SKM-1 treated with dmso at 0.1 percent for 144 hours (cell line): ENCODE results near the gene RTN4.

Experiments used
- DNase-seq: peaks from one replicate; lab custom pipeline; 2025; ENCODE audit not compliant: unreplicated experiment; lab: John Stamatoyannopoulos, UW

The RTN4 gene

DNA sequence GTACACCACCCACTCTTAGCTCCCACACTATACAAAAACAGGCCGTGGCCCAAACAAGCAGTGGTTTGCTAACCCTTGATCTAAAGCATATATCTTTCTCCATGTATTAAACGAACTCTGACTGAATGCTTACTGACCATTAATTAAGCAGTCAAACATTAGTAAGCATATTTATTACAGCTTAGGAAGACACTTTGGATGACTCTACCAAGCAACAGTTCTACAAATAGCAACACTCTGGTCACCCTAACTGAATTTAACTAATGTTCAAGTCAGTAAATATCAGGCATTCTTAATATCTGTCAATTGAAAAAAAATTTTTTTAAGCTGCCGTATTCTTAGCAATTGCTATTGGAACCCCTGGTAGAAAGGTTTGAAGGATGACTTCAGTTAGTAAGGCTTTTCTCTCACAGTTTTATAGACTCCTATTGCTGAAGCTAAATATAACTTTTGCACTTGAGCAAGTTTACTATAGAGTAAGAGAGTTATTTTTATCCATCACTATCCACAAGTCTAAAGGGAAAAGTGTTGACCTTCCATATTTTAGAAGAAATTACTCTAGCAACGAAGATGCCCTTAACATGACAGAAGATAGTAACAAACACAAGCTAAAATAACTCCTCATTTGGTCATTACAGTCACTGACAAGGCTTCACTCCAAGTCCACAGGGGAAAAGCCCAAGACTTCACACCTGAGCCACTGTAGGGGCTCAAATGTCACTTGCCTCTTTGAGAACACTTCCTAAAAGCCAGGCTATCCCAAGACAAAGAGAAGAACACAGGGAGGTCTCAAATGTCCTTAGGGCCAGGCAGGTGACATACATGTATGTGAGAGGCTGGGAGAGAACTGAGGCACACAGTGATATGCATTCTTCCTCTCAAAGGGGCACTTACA lies 74.4 kb downstream of the RTN4 start:
- no peak for DNase-seq

DNA sequence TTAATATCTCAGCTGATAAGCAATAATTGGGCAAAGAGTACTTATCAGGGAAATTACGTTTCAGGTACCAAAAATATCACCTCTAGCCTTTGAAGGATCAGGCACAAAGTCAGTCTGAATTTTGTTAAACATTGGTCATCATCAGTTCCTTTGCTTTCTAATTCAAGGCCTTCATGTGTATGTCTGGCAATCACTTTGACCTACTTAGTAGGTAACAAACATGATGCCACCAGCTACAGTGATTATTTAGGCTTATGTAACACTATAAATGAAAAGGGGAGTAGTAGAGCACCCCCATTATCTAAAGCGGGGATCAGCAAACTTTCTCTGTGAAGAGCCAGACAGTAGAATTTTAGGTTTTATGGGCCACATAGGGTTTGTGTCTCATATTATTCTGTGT lies 75.1 kb downstream of the RTN4 start:
- no peak for DNase-seq

GRCh38 chr2:54969940-54970338 lies 80.3 kb downstream of the RTN4 start:
- no peak for DNase-seq

DNA sequence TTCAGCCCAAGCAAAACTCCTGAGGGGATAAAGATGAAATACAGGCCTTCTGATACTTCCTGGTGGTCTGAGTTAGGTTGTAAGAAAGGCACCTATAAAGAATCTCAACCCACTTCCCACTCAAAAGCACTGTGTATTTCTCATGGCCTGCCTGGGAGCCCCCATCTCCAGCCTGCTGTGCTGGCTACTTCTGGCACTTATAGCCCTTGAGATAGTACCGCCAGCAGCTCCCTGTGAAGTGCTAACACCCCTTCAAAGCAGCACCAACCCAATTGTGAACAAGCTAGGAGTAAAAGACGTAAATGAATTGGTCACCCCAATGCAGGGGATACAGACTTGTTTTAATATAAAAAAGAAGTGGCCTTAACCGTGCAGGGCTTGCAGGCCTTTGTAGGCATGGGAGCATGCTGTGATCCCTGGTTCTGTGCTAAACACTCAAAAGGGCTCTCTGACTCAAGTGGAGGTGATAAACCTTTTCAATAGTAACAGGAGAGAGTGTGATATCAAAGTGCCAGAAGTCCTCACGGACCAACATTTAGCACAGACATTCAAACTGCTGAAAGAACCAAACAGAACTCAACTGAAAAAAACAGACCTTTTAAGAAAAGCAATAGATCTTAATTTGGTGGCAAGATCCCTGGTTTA lies 80.8 kb downstream of the RTN4 start:
- DNase-seq, result no peak

- no peak for DNase-seq
These were observed 81.6 kb downstream of the RTN4 start for GRCh38 chr2:54968561-54969218.

DNA sequence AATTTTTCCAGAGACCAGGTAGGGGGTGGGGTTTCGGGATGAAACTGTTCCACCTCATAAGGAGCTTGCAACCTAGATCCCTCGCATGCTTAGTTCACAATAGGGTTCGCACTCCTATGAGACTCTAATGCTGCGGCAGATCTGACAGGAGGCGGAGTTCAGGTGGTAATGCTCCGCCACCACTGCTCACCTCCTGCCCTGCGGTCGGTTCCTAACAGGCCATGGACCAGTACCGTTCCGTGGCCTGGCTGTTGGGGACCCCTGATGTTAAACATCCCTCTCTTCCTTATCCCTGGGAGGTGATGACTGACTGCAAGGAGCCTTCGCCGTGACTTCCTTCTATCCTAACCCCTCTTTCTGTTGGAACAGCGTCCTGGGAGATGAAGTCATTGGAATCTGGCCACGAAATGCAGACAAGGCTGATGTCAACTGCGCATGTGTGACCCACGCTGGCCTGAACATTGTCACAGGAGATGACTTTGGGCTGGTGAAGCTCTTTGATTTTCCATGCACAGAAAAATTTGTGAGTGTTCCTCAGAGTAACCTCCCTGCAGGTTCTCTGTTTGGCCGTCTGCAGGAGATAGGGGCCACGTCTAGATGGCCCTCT lies 82.4 kb downstream of the RTN4 start:
- no peak for DNase-seq

GRCh38 chr2:54967269-54967668 lies 83.0 kb downstream of the RTN4 start:
- no peak for DNase-seq

DNA sequence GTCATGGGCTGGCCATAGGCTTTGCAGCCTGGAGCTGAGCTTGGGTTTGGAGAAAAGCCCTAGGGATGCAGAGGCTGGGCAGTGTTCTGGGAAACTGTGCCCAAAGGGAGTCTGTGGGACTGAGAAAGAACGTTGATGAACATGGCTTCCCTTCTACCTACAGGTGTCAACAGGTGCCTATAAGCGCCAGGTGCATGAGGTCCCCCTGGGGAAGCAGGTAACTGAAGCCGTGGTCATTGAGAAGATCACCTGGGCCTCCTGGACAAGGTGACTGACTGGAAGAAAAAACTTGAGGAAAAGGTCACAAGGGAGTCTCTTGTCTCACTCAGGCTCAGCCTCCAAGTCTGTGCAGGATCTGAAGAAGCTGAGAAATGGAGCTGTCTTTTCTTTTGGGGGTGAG lies 83.4 kb downstream of the RTN4 start:
- no peak for DNase-seq

DNA sequence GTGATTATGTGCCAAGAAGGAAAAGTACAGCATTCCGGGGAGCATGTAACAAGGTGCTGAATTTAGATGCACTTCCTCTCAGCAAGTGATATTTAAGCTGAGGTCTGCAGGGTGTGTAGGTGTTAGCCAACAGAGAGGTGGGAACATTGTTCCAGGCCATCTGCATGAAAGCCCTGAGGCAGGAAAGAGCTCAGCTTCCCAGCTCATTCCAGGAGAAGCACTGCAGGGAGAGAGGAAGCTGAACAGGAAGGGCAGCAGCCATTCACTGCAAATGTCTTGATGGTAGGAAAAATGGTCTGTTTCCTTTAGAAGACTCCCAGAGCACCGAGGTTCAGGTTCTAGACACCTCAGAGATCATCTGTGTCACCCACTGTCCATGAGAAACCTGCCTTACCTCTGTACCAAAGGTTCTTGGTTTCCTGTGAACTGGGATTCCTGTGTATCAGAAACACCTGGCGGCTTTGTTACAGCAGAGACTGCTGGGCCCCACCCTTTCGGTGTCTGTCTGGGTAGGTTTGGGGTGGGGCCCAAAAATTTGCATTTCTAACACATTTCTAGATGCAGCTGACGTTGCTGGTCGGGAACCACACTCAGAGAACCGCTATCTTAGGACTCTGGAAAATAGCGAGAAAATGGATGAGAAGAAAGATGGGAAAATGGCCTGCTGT lies 84.0 kb downstream of the RTN4 start:
- no peak for DNase-seq

- DNase-seq, result no peak
These were observed 84.8 kb downstream of the RTN4 start for GRCh38 chr2:54965425-54965824.

DNA sequence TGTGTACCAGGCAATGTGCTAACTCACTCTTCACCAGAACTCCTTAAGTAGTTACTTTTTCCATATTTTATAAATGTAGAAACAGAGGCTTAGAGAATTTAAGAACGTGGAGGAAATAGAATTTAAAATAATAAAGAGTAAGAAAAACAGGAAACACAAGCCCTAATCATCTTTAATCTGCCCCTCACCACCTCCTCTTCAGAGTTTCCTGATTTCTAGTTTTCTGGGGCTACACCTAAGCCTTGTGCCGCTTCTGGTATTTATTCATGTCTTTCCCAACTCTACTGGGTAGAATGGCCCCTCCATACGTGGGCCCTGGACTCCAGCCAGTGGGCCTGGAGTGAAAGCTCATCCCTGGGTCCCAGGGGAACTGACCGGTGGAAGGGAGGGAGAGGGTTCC lies 85.4 kb downstream of the RTN4 start:
- DNase-seq, result no peak

GRCh38 chr2:54964271-54964670 lies 86.0 kb downstream of the RTN4 start:
- no peak for DNase-seq

DNA sequence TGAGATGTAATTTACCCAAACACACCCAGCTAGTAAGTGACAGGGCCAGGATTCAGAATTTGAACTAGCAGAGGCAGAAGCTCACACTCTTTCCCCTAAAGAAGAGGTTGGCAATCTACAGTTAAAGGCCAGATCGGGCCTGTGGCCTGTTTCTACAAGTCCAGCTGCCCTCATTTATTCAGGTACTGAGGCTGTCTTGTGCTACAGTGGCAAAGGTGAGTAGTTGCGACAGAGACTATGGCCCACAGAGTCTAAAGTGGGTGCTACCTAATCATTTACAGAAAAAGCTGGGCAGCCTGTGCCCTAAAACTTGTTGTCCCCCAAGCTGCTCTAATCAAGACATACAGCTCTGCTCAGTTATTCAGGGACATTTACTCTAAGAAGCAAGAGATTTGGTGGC lies 86.8 kb downstream of the RTN4 start:
- DNase-seq, result no peak

GRCh38 chr2:54962935-54963440 lies 87.3 kb downstream of the RTN4 start:
- DNase-seq, result no peak

- DNase-seq, result no peak
These were observed 87.7 kb downstream of the RTN4 start for GRCh38 chr2:54962511-54962910.

DNA sequence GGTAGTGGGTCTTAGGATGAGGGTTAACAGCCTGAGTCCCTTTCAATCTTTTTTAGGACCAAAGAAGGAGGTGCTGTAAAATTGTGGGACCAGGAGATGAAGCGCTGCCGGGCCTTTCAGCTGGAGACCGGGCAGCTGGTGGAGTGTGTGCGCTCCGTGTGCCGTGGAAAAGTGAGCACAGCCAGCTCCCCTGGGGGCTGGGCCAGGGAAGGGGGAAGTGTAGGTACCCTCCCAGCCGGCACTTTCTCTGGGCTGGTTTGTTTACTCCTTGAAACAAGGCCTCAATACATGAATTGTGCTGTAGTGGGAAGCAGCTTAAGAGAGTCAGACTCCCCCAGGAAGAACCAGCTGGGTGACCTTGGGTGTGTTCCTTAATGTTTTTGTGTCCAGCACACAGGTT lies 90.1 kb downstream of the RTN4 start:
- DNase-seq, result no peak

DNA sequence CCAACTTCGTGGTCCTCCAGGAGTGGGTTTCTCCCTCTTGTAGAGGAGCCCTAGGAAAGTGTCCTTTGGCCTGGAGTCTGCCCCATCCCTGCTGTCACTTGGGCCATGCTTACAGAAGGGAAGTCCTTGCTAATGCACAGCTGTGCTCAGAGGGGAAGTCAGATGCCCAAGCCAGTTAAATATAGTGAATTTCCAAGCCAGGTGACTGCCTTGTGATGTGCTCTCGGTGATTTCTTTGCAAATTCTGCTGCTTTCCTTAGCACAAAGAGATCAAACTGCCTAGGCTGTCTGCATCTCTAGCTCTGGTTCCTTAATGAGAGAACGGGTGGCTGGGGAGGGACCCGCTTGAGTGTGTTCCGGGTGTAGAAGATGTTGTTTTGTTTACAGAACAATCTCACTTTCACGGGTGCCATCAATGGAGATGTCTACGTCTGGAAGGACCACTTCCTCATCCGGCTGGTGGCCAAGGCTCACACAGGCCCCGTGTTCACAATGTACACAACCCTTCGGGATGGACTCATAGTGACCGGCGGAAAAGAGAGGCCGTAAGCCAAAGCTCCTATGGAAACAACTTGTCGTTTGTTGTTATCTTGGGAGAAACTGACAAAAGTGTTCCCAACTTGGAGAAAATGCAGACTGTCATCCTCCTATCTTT lies 91.4 kb downstream of the RTN4 start:
- DNase-seq, result no peak

DNA sequence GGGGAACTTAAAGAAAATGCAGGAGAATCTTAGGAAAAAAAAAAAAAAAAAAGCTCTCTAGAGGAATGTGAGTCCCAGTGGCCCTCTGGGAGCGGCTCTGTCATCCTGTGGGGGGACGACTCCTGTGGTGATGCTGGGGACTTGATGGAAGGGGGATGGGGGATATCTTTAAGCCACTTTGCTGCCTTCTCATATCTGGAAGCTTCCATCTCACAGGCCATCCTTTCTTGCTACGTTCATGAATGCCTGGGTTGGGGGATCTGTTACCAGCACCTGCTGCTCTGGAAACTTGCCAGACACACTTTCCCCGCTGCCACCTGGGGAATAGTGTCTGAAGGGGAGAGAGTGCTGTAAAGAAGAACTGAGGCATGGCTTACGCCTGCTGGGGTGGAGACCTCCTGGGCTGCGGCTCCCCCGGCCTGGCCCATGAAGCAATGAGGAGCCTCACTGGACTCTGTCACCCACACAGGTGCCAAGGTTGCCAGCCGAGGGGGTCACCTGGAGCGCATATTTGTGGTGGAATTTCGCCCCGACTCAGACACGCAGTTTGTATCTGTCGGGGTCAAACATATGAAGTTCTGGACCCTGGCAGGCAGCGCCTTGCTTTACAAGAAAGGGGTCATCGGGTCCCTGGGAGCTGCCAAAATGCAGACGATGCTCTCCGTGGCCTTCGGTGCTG lies 92.8 kb downstream of the RTN4 start:
- DNase-seq, result no peak

GRCh38 chr2:54956111-54956627 lies 94.1 kb downstream of the RTN4 start:
- no peak for DNase-seq
